GM12878 (cell line): ENCODE results near the gene PUSL1. TPM values are rescaled to one million over a fixed set of nuclear protein-coding genes. Genes with fewer than 3 reads are reported as not detected.

Source experiments
- ATAC-seq: fragments of 200-7000 bp; cut with Tn5 transposase; 3 replicates; pipeline ENCODE4 v1.9.1; 2020; ENCODE audit warnings: mild to moderate bottlenecking, moderate library complexity
- BruUV-seq: library from RNA; stranded (reverse); fragments of 400-500 nt; replicated peaks from 2 replicates; lab custom pipeline; 2021; lab: Mats Ljungman, UMichigan
- CTCF ChIA-PET: fragments of 300-600 bp; sonication (Branson Sonifier 250); formaldehyde crosslinking; extraction: SDS; loops from one replicate; lab custom pipeline; 2021; ENCODE audit warnings: inconsistent platforms; lab: Yijun Ruan, JAX
- POLR2A ChIA-PET: fragments of 350-600 bp; formaldehyde crosslinking; extraction: SDS; loops from one replicate; lab custom pipeline; 2021; ENCODE audit warnings: inconsistent platforms; lab: Charles Lee
- RAD21 ChIA-PET: fragments of 300-600 bp; sonication (Branson Sonifier 250); formaldehyde crosslinking; loops from one replicate; lab custom pipeline; 2023; ENCODE audit warnings: antibody characterized with exemption; ENCODE audit not compliant: unreplicated experiment; lab: Charles Lee
- SMC1A ChIA-PET: fragments of 300-600 bp; sonication (Branson Sonifier 250); formaldehyde crosslinking; loops from one replicate; lab custom pipeline; 2023; ENCODE audit not compliant: unreplicated experiment, uncharacterized antibody; lab: Charles Lee
- DNase-seq: peaks from one replicate; pipeline ENCODE4 v3.0.0-alpha.2; 2011; ENCODE audit warnings: low read depth, low spot score
- FAIRE-seq: peaks from 3 replicates; lab custom pipeline; 2011; peaks lifted over from hg19 to GRCh38; lab: Jason Lieb, UNC
- H2AFZ ChIP-seq: 2 replicates; pipeline ENCODE4 v1.6.0; 2011; ENCODE audit warnings: low read depth, low read length, control low read depth; ENCODE audit not compliant: control insufficient read depth
- H3K27ac ChIP-seq: 2 replicates; pipeline ENCODE4 v1.5.1; 2011; ENCODE audit warnings: control low read depth; ENCODE audit not compliant: control insufficient read depth, insufficient read depth
- H3K27me3 ChIP-seq, 2 experiments: replicated peaks in 1 of 2; 2 replicates each; pipeline versions ENCODE4 v1.6.0 to v1.6.1; 2011; ENCODE audit warnings: low read length in 1 of 2; ENCODE audit not compliant: control insufficient read depth in 2 of 2, insufficient read depth in 2 of 2
- H3K36me3 ChIP-seq, 2 experiments: 2 replicates each; pipeline ENCODE4 v1.5.1; 2011; ENCODE audit warnings: low read length in 1 of 2; ENCODE audit not compliant: control insufficient read depth in 2 of 2, insufficient read depth in 2 of 2
- H3K4me1 ChIP-seq: 2 replicates; pipeline ENCODE4 v1.6.1; 2011; ENCODE audit warnings: mild to moderate bottlenecking, low read length, moderate library complexity, mixed read lengths; ENCODE audit not compliant: control insufficient read depth, insufficient read depth
- H3K4me2 ChIP-seq: 2 replicates; pipeline ENCODE4 v1.6.0; 2011; ENCODE audit warnings: control low read depth; ENCODE audit not compliant: control insufficient read depth, insufficient read depth
- H3K4me3 ChIP-seq: fragments of 200-600 bp; sonication (generic); 2 replicates; pipeline ENCODE4 v1.5.1; 2016
- H3K79me2 ChIP-seq: 2 replicates; pipeline ENCODE4 v1.6.0; 2011; ENCODE audit warnings: low read length; ENCODE audit not compliant: control insufficient read depth, insufficient read depth
- H3K9ac ChIP-seq: 2 replicates; pipeline ENCODE4 v1.8.0; 2011; ENCODE audit warnings: low read length, control low read depth, mixed read lengths; ENCODE audit not compliant: control insufficient read depth, insufficient read depth
- H3K9me3 ChIP-seq: replicated peaks from 3 replicates; pipeline ENCODE4 v1.5.1; 2011; ENCODE audit warnings: mild to moderate bottlenecking, low read length; ENCODE audit not compliant: control insufficient read depth, insufficient read depth
- H4K20me1 ChIP-seq: 2 replicates; pipeline ENCODE4 v1.6.0; 2011; ENCODE audit not compliant: control insufficient read depth, insufficient read depth
- CBX3 ChIP-seq: fragments of 200-600 bp; sonication (generic); IDR thresholded peaks from 2 replicates; pipeline ENCODE4 v1.6.1; 2016; ENCODE audit warnings: low read depth, borderline replicate concordance
- GATAD2B ChIP-seq: fragments of 450-650 bp; conservative IDR thresholded peaks from 2 replicates; pipeline ENCODE4 v1.6.1; 2017; ENCODE audit warnings: low read depth, mild to moderate bottlenecking, moderate library complexity
- IKZF1 ChIP-seq: fragments of 450-650 bp; conservative IDR thresholded peaks from 2 replicates; pipeline ENCODE4 v1.6.1; 2017; ENCODE audit warnings: antibody characterized with exemption, mild to moderate bottlenecking
- IRF4 ChIP-seq: IDR thresholded peaks from 2 replicates; pipeline ENCODE4 v1.6.1; 2011; ENCODE audit warnings: low read depth, low read length
- NBN ChIP-seq: fragments of 450-650 bp; IDR thresholded peaks from 2 replicates; pipeline ENCODE4 v1.6.1; 2016
- POU2F2 ChIP-seq: IDR thresholded peaks from 3 replicates; pipeline ENCODE4 v1.6.1; 2011; ENCODE audit warnings: low read depth, mild to moderate bottlenecking, low read length, borderline replicate concordance
- RFX5 ChIP-seq: IDR thresholded peaks from 2 replicates; pipeline ENCODE4 v1.6.1; 2011; ENCODE audit warnings: low read depth, low read length, improper control_type of control experiment
- SPI1 ChIP-seq: IDR thresholded peaks from 2 replicates; pipeline ENCODE4 v1.6.1; 2011; ENCODE audit warnings: low read depth, mild to moderate bottlenecking, low read length, moderate library complexity, borderline replicate concordance; ENCODE audit not compliant: insufficient read depth
- SUPT20H ChIP-seq: IDR thresholded peaks from 2 replicates; pipeline ENCODE4 v1.6.1; 2011; ENCODE audit warnings: low read depth, mild to moderate bottlenecking, low read length, moderate library complexity, borderline replicate concordance; ENCODE audit not compliant: control insufficient read depth
- YBX1 ChIP-seq: fragments of 450-650 bp; IDR thresholded peaks from 2 replicates; pipeline ENCODE4 v1.6.1; 2016; ENCODE audit warnings: antibody characterized with exemption
- ZNF622 ChIP-seq: fragments of 450-650 bp; IDR thresholded peaks from 2 replicates; pipeline ENCODE4 v1.6.1; 2017; ENCODE audit warnings: mild to moderate bottlenecking, inconsistent platforms
- WGBS: methylation state at CpG from one replicate; pipeline ENCODE4 v1.1.6; 2016; ENCODE audit warnings: low lambda C conversion rate; ENCODE audit not compliant: insufficient replicate concordance, insufficient coverage; ENCODE audit errors: missing lambda C conversion rate; 5-methylcytosine and 5-hydroxymethylcytosine counted together
- in situ Hi-C: fragments of 300-500 bp; cut with MboI; formaldehyde crosslinking; loops from 9 replicates; pipeline ENCODE4 v1.14.3; 2018; ENCODE audit warnings: mixed read lengths
- intact Hi-C: fragments of 100-400 bp; cut with micrococcal nuclease; formaldehyde crosslinking; loops from one replicate; pipeline ENCODE4 v1.14.2; 2022; ENCODE audit not compliant: unreplicated experiment
- polyA plus RNA-seq, 11 experiments: library from polyadenylated mRNA; depleted of rRNA in 4 of 11; unstranded in 6 of 11; stranded (reverse) in 5 of 11; fragments of >200 nt; fragmentation: Nextera tagmentation in 4 of 11; fragmentation: Illumina TruSeq in 1 of 11; extraction: Ambion mirVana in 4 of 11; extraction: Trizol in 1 of 11; gene quantifications; 1 replicate in 1 of 11; 2 replicates in 10 of 11; pipeline versions ENCODE4 v1.2.1 to v1.2.3, GENCODE V29; 2011 to 2016; ENCODE audit warnings: inconsistent platforms in 2 of 11, missing spikeins in 2 of 11, low read depth in 1 of 11
- total RNA-seq, 4 experiments: library from RNA; depleted of rRNA in 3 of 4; stranded (reverse); fragments of >200 nt in 3 of 4; fragmentation: Illumina TruSeq in 1 of 4; extraction: Trizol in 1 of 4; gene quantifications; 2 replicates each; pipeline versions ENCODE4 v1.2.1 to v1.2.3, GENCODE V29; 2013 to 2021

Gene PUSL1
- total and polyA plus RNA-seq, 10 of the 15 experiments (the other 5 are each of a cell fraction or from before 2014, with no cell fraction given), result 0.16 to 28.4 (median 15.1) TPM

- TF ChIP-seq RFX5 (no peak), YBX1 (no peak), NBN (no peak), SUPT20H (no peak), ZNF622 (no peak), POU2F2 (no peak), SPI1 (no peak), IRF4 (no peak), IKZF1 (no peak)
Observed at GRCh38 chr1:1259540-1259939, 48.9 kb upstream of the PUSL1 start (continued).

- intact Hi-C loops (no loop called here), in situ Hi-C loops (no loop called here)
- ATAC-seq, result no peak
- ChIA-PET CTCF (no interaction called here), SMC1A (interaction anchor here (1.0 to 1.7 kb wide), 2 partner anchors 10 to 31 kb away, joined by 4 to 8 read pairs; no protein-coding TSS in a partner anchor), POLR2A (interaction anchor here (1.0 kb wide), 1 partner anchor 9 kb away, joined by 3 read pairs; no protein-coding TSS in a partner anchor), RAD21 (no interaction called here)
- WGBS, result 85% methylated on average over 26 of the region's 26 CpGs
- FAIRE-seq, result no peak
- Histone ChIP-seq H2AFZ (no peak overlapping the region), H4K20me1 (no peaks in the 10 kb centered on the region), H3K9me3 (no peaks in the 10 kb centered on the region), H3K4me2 (no peak overlapping the region), H3K9ac (no peak overlapping the region), H3K4me1 (no peaks in the 10 kb centered on the region), H3K27me3 (no peaks in the 10 kb centered on the region), H3K4me3 (no peak overlapping the region), H3K36me3 (peaks cover 17 to 19% of the 10 kb centered on the region in 2 experiments), H3K27ac (no peak overlapping the region), H3K79me2 (no peaks in the 10 kb centered on the region)
- no TSS peak for BruUV-seq
- no peak for DNase-seq
- TF ChIP-seq GATAD2B, result no peak
- peak; percentile 87 for TF ChIP-seq SPI1
- TF ChIP-seq CBX3, result no peak
- 0 out of 2 replicates have a peak, but pooled peaks have one; percentile 18 for TF ChIP-seq IRF4
Observed at GRCh38 chr1:1259951-1260600, 48.3 kb upstream of the PUSL1 start.
